ENCODE measurements around the gene ATG7. TPM values are rescaled to one million over a fixed set of nuclear protein-coding genes. Genes with fewer than 3 reads are reported as not detected.

Gene ATG7
- total RNA-seq, 3 donors from 2014 or later (not counting 1 experiment from before 2014, with no cell fraction given) = 55.3 to 72.9 (median 68.6) TPM

- Mint-ChIP-seq H3K27me3 (ENCODE audit: low read depth in 2 of 2) (no peaks in the 10 kb centered on the region), H3K9me3 (no peaks in the 10 kb centered on the region), H3K27ac (no peak overlapping the region), H3K4me3 (no peak overlapping the region), H3K4me1 (peaks cover 5 to 14% of the 10 kb centered on the region in 2 donors), H3K36me3 (no peaks in the 10 kb centered on the region)
- TF ChIP-seq CTCF (IDR thresholded peaks at IDR 0.05) = no peak
- no peak for ATAC-seq
- peaks cover 2% of the 10 kb centered on the region for H3K36me3 ChIP-seq (ENCODE audit: control insufficient read depth, insufficient read depth, low read length)
- DNase-seq = no peak
- H3K4me1 ChIP-seq (ENCODE audit: control insufficient read depth, insufficient read depth, low read length) = no peaks in the 10 kb centered on the region
- H3K27me3 ChIP-seq (ENCODE audit: control insufficient read depth, insufficient read depth, low read length) = no peaks in the 10 kb centered on the region
- H3K4me3 ChIP-seq (ENCODE audit: low read length) = no peak overlapping the region
- H3K9me3 ChIP-seq (ENCODE audit: control insufficient read depth, insufficient read depth, low read length) = no peaks in the 10 kb centered on the region
- WGBS (ENCODE audit: insufficient coverage) = 94% methylated on average over 21 of the region's 21 CpGs
- H3K27ac ChIP-seq (ENCODE audit: low read length) = no peak overlapping the region
- intact Hi-C loops (cut with micrococcal nuclease) = no loop called here
These were observed 262.0 kb downstream of the ATG7 start for GRCh38 chr3:11534011-11534792.

- H3K4me3 ChIP-seq (ENCODE audit: low read length) = no peak overlapping the region
- no peak overlapping the region for H3K27ac ChIP-seq (ENCODE audit: low read length)
- Mint-ChIP-seq H3K36me3 (no peaks in the 10 kb centered on the region), H3K27me3 (ENCODE audit: low read depth in 2 of 2) (no peaks in the 10 kb centered on the region), H3K4me3 (no peak overlapping the region), H3K27ac (no peak overlapping the region), H3K9me3 (no peaks in the 10 kb centered on the region), H3K4me1 (peaks cover 5 to 14% of the 10 kb centered on the region in 2 donors)
- intact Hi-C loops (cut with micrococcal nuclease) = no loop called here
- peaks cover 2% of the 10 kb centered on the region for H3K36me3 ChIP-seq (ENCODE audit: control insufficient read depth, insufficient read depth, low read length)
- no peaks in the 10 kb centered on the region for H3K4me1 ChIP-seq (ENCODE audit: control insufficient read depth, insufficient read depth, low read length)
- H3K27me3 ChIP-seq (ENCODE audit: control insufficient read depth, insufficient read depth, low read length) = no peaks in the 10 kb centered on the region
- H3K9me3 ChIP-seq (ENCODE audit: control insufficient read depth, insufficient read depth, low read length) = no peaks in the 10 kb centered on the region
- 99% methylated on average over 7 of the region's 7 CpGs for WGBS (ENCODE audit: insufficient coverage)
- no peak for TF ChIP-seq CTCF (IDR thresholded peaks at IDR 0.05)
- DNase-seq (no peak), ATAC-seq (no peak)
These were observed 262.6 kb downstream of the ATG7 start for GRCh38 chr3:11534793-11535101.

GRCh38 chr3:11535243-11535960, 263.2 kb downstream of the ATG7 start:
- no peaks in the 10 kb centered on the region for H3K9me3 ChIP-seq (ENCODE audit: control insufficient read depth, insufficient read depth, low read length)
- H3K4me3 ChIP-seq (ENCODE audit: low read length) = no peak overlapping the region
- H3K27me3 ChIP-seq (ENCODE audit: control insufficient read depth, insufficient read depth, low read length) = no peaks in the 10 kb centered on the region
- WGBS (ENCODE audit: insufficient coverage) = 96% methylated on average over 13 of the region's 13 CpGs
- DNase-seq (no peak), ATAC-seq (no peak)
- no peak for TF ChIP-seq CTCF (IDR thresholded peaks at IDR 0.05)
- Mint-ChIP-seq H3K27me3 (ENCODE audit: low read depth in 2 of 2) (no peaks in the 10 kb centered on the region), H3K4me1 (peaks cover 5 to 14% of the 10 kb centered on the region in 2 donors), H3K36me3 (no peaks in the 10 kb centered on the region), H3K27ac (no peak overlapping the region), H3K4me3 (no peak overlapping the region), H3K9me3 (no peaks in the 10 kb centered on the region)
- intact Hi-C loops (cut with micrococcal nuclease) = no loop called here
- H3K4me1 ChIP-seq (ENCODE audit: control insufficient read depth, insufficient read depth, low read length) = no peaks in the 10 kb centered on the region
- no peak overlapping the region for H3K27ac ChIP-seq (ENCODE audit: low read length)
- H3K36me3 ChIP-seq (ENCODE audit: control insufficient read depth, insufficient read depth, low read length) = peaks cover 2% of the 10 kb centered on the region

Data from natural killer cell (primary cell).